ENCODE measurements around the gene POLE.

The POLE gene

GRCh38 chr12:132575661-132576060 lies 111.5 kb downstream of the POLE start:
- no peak for DNase-seq

- no peak for DNase-seq
Measured at GRCh38 chr12:132574271-132574996, 112.7 kb downstream of the POLE start.

Measured in NCI-H187 (cell line).